GM12878 (cell line): ENCODE data around the gene TBXA2R.

Source experiments
- CBX3 ChIP-seq: fragments of 200-600 bp; sonication (generic); IDR thresholded peaks from 2 replicates; pipeline ENCODE4 v1.6.1; 2016; ENCODE audit warnings: low read depth, borderline replicate concordance
- CHD2 ChIP-seq: IDR thresholded peaks from 2 replicates; pipeline ENCODE4 v1.6.1; 2011; ENCODE audit warnings: low read depth, low read length, improper control_type of control experiment, borderline replicate concordance
- CTCF ChIP-seq, 3 experiments: IDR thresholded peaks in 2 of 3; conservative IDR thresholded peaks in 1 of 3; 2 replicates each; pipeline ENCODE4 v1.5.1; 2011; ENCODE audit warnings: low read depth in 3 of 3, low read length in 3 of 3, mild to moderate bottlenecking in 3 of 3, control low read depth in 2 of 3, moderate library complexity in 2 of 3, inconsistent platforms in 1 of 3, mixed read lengths in 1 of 3; ENCODE audit not compliant: control insufficient read depth in 2 of 3, insufficient read depth in 1 of 3; ENCODE audit errors: extremely low read depth in 1 of 3
- HDAC2 ChIP-seq: fragments of 200-600 bp; sonication (generic); IDR thresholded peaks from 2 replicates; pipeline ENCODE4 v1.6.1; 2017
- MAX ChIP-seq: IDR thresholded peaks from 2 replicates; pipeline ENCODE4 v1.6.1; 2012; ENCODE audit warnings: low read depth, low read length, improper control_type of control experiment
- NRF1 ChIP-seq: conservative IDR thresholded peaks from 2 replicates; pipeline ENCODE4 v1.6.1; 2011; ENCODE audit warnings: mild to moderate bottlenecking, low read depth, low read length, improper control_type of control experiment
- POLR2A ChIP-seq: IDR thresholded peaks from 2 replicates; pipeline ENCODE4 v1.6.1; 2011; ENCODE audit warnings: low read depth, mild to moderate bottlenecking, low read length
- REST ChIP-seq: IDR thresholded peaks from 2 replicates; pipeline ENCODE4 v1.6.1; 2012; ENCODE audit warnings: mild to moderate bottlenecking, low read depth, low read length

- TF ChIP-seq CTCF (IDR thresholded peaks at IDR 0.05 in 2 of 3, conservative IDR thresholded peaks at IDR 0.05 in 1 of 3; ENCODE audit: control insufficient read depth in 2 of 3, extremely low read depth in 1 of 3, insufficient read depth in 1 of 3, low read depth in 3 of 3, low read length in 3 of 3) (no peak), REST (no peak), CBX3 (no peak), HDAC2 (no peak), MAX (no peak), CHD2 (no peak), POLR2A (no peak), NRF1 (no peak)
Measured at GRCh38 chr19:3604227-3604986, 2.3 kb downstream of the TBXA2R start.
